HG02763 (cell line): Measurements from ENCODE around the gene CHADL.

ENCODE experiments used
- ATAC-seq: cut with Tn5 transposase; IDR thresholded peaks from one replicate; pipeline ENCODE4 v1.9.1; 2021; ENCODE audit warnings: mild to moderate bottlenecking, moderate library complexity; ENCODE audit not compliant: unreplicated experiment

CHADL gene

DNA sequence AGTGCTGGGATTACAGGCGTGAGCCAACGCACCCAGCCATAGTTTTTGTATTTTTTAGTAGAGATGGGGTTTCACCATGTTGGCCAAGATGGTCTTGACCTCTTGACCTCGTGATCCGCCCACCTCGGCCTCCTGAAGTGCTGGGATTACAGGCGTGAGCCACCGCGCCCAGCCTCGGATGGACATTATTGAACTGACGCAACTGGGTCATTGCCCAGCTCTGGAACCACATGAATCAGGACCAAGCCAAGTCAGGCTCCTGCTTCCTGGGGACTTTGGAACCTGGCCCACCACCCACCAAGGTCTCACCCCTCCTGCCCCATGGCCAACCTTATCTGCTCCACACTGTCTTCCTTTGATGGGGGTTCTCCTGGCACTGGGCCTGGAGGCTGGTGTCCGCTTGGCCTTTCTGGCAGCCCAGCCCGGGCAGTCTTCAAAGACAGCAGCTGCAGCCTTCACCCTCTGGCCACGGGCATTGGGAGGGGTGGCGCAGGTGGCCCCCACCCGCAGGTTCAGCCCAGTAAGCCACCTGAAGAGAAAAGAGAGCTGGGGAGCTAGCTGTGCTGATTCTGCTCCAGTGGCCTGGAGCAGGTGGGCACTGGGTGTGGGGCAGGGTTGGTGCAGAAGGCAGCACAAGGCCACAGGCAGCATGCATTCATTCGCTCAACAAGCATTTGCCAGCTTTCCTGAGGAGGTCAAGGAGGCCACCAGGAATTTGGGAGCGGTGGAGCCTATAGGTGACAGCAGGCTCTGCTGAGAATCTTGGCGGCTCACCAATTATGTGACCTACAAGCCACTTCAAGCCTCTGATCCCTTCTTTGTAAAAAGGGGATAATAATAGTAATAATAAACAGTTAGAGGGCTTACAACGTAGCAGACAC lies 5.7 kb downstream of the CHADL start:
- no peak for ATAC-seq

DNA sequence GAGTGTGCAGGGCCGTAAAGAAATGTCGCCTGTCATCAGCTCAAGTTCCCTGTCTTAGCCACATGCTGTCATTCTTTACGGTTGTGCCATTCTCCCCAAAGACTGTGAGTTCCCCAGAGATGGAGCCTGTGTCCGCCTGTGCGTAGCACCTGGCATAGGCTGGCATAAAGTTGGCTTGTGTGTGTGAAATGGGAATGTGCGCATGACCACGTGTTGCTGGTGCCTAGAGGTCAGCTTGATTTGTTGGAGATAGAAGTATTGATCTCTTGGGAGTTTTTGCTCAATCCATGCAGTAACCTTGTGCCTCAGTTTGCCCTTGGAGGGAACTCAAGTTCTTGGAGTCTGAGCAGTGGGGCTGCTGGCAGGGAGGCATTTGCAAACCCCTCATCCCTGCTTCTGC lies 9.4 kb downstream of the CHADL start:
- ATAC-seq = no peak

DNA sequence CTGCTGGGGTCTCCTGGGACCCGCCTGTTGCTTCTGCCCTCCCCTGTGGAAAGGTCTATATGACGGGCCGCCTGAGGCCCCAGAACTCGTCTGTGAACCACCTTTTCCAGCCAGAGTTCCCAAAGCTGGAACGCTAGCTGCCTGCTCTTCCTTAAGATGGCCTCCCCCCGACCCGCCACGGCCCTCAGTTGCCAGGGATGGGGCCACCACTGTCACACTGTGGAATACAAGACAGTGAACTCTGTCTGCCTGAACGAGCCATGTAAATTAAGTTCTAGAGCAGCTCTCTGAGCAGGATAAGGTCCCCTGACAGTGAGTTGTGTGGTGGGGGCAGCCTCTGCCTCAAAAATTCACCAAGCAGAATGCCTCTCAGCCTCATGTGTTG lies 10.3 kb downstream of the CHADL start:
- ATAC-seq = no peak

DNA sequence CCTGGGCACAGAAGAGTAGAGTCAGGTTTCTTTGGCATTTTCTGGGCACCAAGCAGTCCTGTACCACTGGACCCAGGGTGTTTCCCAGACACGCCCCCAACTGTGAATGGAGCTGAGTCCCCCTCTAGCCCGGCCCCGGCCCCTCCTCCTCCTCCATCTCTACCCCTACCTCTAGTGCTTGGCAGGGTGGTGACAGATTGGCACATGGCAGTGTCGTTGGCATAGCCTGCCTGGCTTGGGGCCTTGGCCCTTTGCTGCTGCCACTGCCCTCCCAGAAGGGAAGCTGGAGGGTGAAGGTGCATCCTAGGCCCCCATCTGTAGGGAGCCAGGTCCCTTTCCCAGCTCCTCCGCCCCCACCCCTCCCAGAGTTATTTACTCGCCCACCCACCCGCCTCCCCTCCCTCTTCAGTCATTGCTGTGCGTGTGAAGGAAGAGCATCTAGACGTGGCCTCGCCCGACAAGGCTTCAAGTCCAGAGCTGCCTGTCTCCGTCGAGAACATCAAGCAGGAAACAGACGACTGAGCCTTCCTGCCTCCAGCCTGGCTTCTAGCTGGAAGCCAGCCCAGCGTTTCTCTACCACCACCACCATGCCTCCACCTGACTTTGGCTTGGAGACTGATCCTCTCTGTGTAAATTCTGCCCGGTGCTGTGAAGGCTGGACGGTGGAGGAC lies 10.9 kb downstream of the CHADL start:
- no peak for ATAC-seq

DNA sequence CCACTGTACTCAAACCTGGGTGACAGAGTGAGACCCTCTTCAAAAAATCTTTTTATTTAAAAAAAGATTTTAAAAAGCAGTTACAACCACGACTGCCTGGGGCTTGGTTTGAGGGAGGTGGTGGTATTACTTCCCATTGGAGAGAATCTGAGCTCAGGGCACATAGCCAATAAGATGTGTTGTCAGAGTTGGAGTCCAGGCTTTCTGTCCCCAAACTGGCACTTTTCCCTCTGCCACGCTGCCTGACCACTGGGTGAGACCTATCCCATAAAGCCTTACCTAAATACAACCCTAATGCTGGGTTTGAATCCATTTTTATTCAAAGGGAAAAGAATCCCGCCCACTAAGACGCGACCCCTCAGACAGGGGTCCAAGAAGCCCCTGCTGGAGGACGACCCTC lies 11.5 kb downstream of the CHADL start:
- no peak for ATAC-seq

DNA sequence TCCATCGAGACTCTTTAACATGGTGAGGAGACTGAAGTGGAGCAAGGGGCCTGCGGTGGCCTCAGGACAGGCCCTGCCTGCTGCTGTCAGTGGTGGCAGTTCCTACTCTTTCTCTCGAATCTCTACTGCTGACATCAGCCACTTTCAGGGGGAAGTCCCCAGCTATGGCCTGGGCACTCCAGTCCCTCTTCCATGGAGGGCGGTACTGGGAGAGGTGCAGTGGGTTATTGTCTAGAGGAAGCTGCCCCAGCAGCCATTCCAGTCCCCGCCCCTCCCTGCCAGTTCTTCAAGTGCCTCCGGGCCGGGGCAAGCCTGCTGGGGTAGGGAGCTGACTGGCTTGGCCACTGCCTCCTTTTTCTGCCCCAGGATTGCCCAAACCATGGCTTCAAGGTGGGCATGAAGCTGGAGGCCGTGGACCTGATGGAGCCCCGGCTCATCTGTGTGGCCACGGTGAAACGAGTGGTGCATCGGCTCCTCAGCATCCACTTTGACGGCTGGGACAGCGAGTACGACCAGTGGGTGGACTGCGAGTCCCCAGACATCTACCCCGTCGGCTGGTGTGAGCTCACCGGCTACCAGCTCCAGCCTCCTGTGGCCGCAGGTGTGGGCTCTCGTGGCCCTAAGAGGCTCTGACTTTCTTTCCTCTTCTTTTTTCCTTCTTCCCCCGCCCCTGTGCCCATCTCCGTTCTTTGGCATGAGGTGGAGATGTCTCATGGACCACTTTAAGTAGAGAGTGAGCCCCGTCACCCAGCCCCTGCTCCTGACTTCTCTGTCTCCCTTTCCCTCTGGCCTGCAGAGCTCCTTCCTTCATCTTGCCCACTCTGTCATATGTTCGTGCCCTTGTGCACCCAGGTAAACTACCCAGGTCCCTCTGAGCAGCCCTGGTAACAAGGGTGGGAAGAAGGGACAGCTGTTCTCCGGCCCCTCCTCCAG lies 13.7 kb downstream of the CHADL start:
- no peak for ATAC-seq

DNA sequence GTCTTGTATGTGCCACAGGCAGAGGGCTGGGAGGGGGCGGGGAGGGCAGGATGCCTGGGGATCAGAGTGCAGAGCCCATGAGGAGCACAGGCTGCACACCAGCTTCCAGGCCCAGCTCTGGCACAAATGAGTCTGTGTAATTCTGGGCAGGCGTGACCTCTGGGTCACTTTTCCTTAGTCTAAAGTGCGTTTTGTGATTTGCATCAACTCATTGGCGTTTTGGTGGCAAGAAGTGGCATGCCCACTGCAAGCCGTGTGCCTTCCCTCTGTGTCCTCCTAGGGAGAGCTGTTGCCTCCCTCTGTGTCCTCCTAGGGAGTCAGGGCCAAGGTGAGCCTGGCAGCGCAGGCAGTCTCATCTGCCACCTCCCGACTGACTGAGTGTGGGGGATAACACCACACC lies 17.2 kb downstream of the CHADL start:
- no peak for ATAC-seq

DNA sequence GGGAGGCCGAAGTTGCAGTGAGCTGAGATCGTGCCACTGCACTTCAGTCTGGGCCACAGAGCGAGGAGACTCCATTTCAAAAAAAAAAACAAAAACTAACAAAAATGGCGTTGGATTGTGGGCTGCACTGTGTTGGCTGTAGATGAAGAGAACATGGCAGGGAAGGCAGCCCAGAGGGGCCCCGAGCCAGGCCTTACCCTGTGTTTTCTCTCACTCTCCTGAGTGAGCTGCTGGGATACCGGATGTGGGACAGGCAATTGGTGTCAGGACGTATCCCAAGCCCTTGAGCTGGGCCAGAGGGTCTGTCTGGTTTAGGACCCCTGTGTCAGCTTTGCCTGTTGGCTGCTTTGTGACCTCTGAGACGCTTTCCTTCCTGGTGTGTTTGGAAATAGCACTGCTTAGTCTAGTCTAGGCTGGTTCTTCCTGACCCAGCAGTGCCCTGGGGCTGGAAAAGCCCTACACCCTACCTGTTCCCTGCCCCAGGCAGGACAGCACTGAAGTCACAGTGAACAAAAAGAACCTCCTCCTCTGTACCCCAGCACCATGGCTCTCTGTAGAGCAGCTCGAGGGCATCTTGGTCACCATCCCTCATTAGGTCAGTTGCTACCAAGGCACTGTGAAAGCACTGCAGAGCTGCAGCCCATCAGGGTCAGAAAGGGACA lies 17.8 kb downstream of the CHADL start:
- no peak for ATAC-seq

DNA sequence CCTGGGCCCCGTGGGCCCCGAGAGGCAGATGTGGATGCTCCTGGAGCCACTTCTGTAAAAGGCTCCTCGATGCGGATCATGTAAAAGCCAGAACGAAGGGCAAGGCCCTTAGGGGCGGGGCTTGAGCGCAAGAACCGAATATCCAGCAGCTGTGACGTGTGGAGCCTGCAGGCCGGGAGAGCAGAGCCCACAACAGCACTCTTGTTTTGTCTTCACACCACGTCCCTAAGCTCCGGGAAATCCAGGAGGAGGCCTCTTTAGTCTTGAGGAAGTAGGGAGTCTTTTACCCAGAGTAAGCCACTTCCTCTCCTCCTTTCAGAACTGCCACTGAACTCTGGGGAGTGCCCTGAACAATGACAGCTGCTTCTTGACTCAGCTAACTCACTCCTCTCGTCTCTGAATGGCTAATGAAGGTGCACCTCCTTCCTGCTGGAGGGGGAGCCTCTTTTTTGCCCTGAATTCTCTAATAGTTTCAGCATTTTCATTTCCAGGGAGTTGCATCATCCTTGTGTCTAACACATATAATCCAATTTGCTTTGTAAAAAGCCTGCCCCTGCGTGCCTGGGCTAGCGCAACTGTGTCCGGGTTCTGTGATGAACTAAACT lies 23.1 kb downstream of the CHADL start:
- no peak for ATAC-seq

DNA sequence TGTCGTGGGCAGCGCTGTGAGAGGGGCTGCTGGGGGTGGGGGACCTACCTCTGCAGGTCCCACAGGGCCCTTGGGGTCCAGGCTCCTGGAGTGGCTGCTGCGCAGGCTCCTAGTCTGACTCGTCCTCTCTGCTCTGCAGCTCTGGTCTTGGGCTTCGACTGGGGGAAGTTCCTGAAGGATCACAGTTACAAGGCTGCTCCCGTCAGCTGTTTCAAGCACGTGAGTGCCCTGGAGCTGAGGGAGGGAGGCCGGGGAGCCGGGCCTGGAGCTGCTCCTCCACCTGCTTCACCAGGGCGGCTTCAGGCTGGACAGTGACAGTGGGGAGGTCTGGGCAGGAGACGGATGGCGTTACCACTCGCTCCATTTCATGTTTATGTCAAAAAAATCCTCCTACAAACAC lies 23.7 kb downstream of the CHADL start:
- no peak for ATAC-seq

DNA sequence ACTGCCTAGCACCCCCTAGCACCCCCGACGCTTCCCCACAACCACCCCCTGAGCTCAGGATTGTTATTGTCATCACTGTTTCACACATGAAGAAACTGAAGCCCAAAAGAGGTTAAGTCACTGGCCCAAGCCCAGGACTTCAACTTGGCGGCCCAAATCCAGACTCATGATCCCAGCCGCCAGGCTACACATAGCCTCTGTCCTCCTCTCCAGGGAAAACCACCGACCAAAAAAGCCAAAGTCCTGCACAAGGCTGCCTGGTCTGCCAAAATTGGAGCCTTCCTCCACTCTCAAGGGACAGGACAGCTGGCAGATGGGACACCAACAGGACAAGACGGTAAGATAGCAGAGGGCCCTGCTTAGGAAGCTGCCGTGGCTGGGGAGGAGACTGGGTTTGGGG lies 24.8 kb downstream of the CHADL start:
- ATAC-seq = no peak

DNA sequence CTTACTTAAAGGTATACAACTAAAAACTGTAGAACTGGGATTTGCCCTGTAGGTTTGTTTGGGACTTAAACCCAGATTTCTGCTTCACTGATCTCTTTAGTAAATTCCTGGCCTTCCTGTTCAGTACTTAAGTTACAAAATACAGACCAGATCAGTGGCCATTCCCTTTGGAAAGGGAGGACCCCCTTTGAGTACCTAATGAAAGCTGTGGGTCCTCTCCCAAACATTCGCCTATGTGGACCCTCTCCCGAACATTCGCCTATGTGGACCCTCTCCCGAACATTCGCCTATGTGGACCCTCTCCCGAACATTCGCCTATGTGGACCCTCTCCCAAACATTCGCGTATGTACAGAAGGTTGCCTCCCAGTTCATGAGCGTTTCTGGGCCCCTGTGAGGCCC lies 25.3 kb downstream of the CHADL start:
- no peak for ATAC-seq

DNA sequence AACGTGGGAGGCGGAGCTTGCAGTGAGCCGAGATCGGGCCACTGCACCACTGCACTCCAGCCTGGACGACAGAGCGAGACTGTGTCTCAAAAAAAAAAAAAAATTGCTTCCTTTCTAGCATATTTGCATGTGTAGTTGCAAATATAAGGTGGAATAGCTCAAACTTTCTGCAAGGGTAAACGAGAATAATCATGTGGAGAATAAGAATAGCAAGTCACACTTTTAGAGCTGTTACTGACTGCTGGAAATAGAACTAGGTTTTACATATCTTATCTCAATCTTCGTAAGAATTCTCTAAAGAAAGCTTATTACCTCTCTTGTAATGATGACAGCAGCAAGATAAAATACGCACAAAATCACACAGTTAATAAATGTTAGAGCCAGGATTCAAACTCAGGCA lies 34.0 kb downstream of the CHADL start:
- ATAC-seq = no peak

DNA sequence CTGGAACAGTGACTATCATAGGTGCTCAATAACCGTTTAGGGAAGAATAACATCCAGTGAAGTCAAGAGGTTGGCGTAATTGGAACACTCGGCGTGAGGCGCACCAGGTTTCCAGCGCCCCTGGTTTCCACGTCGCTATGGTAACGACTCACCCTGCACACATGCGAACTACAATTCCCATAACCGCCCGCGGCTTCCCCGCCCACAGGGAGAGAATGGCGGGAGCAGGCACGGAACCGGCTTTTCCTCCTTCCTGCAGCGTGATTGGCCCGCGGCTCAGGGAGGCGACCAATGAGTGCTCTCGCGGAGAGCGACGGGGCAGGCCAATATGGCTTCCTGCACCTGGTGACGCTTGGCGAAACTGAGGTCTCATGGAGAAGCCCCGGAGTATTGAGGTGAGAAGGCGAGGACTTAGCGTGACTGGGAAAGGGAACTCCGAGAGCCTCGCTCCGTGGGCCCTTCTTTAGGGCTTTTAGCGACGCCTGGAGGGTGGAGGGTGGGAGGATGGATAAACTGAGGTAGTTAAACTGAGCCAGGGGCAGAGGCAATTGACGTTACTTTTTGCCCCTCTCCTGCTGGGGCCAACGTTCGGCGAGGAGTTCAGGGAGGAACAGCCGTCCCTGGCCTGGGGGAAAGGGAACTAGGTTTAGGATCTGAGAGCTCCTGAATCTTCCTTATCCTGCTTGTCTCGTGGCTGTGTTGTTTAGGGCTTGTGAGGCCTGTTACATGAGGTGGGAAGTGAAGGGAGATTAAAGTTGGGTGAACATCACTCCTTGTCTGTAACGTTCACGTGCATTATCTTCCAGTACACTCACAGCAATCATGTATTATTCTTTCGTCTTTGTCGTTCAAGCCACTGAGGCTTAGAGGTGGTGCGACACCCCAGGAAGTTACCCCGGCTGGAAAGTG lies 35.5 kb downstream of the CHADL start, which contains the start of gene L3MBTL2:
Gene L3MBTL2, plus strand, starts transcription at position 321 of the 909 bp plus-strand sequence. Its CDS starts 51 bp downstream, at position 372.
- peak; percentile 97 for ATAC-seq

DNA sequence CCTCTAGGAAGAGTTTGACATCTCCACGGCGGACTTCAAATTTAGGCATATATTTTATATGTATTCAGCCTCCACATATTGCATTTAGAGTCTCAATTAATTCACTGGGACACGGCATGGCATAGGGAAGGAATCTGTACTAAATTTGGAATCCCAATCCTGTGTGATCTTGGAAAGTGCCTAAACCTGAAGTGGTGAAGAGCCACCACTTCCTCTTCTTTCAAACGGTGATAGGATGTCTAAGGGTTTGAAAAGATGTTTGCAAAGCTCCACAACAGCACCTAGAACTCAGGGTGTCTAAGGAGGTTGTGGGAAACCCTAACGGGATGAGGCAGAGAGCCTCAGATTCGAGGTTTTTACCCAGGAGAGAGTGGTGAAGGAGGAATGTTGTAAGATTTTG lies 36.7 kb downstream of the CHADL start:
- no peak for ATAC-seq

DNA sequence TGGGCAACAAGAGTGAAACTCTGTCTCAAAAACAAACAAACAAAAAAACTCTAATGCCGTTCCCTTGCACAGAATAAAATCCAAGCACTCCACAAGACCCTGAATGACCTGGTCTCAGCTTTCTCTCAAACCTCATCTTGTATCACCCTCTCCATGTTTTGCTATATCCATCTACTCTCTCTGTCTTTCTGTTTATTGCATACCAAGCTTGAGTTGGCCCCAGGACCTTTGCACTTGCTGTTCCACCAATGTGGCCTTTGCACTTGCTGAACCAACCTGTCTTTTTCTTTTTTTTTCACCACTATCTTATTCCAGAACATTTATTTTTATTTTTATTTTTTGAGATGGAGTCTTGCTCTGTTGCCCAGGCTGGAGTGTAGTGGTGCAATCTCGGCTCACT lies 37.6 kb downstream of the CHADL start:
- ATAC-seq = no peak

DNA sequence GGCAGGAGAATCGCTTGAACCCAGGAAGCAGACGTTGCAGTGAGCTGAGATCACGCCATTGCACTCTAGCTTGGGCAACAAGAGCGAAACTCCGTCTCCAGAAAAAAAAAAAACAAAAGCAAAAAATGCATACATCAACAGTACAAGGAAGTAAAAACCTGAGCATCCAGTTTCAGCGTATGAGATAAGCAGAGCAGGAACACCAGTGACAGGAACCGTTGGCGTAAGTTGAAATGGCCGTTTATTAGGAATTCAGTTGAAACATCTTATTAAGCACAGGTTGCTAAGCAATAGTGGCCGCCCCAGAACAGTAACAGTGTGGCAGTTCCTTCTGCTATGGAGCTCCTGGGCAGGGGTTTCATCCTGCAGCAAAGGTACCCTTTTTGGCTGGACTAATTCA lies 39.6 kb downstream of the CHADL start:
- ATAC-seq = no peak

DNA sequence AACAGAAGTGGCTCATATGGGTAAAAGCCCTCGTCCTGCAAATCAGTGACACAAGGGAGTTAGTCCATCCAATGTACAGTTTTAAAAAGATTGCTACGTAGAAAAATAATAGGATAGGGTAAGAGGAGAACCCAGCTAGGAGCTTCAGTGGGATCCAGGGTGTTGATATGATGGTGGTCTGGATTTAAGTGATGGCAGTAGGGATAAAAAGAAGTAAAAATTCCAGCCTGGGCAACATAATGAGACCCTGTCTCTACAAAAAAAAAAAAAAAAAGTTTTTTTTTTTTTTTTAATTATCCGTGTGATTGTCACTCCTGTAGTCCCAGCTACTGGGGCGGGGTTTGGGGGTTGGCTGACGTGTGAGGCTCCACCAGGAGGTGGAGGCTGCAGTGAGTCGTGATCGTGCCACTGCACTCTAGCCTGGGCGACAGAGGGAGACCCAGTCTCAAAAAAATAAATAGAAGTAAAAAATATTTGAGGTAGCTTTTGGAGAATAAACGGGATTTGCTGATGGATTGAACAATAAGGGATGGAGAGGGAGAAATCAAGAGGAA lies 42.6 kb downstream of the CHADL start:
- no peak for ATAC-seq
